HG03066 (cell line): ENCODE results near the gene SSH3.

Source experiments
- ATAC-seq: cut with Tn5 transposase; IDR thresholded peaks from one replicate; pipeline ENCODE4 v1.9.1; 2021; ENCODE audit warnings: low read depth; ENCODE audit not compliant: unreplicated experiment

Gene SSH3

DNA sequence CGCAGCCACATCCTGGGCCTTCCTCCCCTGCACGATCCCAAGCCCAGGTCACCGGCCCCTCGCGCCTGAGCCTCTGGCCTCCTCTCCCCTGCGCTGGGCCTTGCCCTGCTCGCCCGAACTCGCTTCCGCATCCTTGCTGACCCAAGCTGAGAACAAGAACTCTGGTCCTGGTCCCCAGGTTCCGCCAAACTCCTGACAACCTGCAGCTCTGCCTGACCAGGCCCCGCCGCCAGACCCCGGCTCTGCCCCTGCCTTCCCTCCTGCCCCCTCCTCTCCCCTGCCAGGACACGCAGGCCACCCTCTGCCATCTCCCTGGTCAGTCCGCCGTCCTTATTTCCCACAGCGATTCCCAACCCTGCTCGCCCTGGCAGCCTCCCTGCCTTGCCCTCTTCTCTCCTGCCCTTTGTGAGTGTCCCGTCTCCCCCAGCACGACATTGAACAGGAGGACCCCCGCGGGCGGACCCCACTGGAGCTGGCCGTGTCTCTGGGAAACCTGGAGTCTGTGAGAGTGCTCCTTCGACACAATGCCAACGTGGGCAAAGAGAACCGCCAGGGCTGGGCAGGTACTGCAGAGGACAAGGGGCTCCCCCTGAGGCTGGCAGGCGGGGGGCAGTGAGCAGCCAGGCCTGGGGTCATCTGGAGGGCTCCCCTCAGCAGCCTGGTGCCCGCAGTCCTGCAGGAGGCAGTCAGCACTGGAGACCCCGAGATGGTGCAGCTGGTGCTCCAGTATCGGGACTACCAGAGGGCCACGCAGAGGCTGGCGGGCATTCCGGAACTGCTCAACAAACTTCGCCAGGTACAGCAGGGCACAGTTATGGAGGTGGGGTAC is 13.5 kb upstream of the SSH3 start:
- peak; percentile 9 for ATAC-seq

- no peak for ATAC-seq
Observed at GRCh38 chr11:67290801-67291200, 12.5 kb upstream of the SSH3 start.

DNA sequence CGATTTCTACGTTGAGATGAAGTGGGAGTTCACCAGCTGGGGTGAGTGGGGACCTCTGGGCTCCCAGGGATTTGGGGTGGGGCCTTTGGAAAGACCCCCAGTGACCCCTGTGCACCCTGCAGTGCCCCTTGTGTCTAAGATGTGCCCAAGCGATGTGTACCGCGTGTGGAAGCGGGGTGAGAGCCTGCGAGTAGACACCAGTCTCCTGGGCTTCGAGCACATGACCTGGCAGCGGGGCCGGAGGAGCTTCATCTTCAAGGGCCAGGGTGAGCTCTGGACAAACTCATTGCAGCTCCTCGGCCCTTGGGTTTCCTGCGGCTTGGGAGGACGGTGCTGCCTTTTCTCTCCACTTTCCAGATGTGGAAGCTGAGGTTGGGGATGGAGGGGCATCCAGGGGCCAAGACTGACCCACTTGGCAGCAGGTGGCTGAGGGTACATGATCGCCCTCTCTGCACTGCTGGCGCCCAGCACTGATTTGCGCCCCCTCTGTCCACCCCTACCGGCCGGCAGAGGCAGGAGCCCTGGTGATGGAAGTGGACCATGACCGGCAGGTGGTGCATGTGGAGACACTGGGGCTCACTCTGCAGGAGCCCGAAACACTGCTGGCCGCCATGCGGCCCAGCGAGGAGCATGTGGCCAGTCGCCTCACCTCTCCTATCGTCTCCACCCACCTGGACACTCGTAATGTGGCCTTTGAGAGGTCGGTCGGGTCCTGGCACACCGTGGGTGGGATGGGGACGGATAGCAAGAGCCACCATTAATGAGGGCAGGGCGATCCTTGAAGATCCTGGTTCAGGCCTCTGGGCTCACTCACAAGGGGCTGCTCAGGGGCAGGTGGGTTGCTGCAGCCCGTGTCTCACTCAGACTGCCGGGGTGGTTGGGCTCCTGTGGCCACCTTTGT is 11.6 kb upstream of the SSH3 start:
- ATAC-seq = no peak

GRCh38 chr11:67292671-67293070 is 10.7 kb upstream of the SSH3 start:
- ATAC-seq = no peak

DNA sequence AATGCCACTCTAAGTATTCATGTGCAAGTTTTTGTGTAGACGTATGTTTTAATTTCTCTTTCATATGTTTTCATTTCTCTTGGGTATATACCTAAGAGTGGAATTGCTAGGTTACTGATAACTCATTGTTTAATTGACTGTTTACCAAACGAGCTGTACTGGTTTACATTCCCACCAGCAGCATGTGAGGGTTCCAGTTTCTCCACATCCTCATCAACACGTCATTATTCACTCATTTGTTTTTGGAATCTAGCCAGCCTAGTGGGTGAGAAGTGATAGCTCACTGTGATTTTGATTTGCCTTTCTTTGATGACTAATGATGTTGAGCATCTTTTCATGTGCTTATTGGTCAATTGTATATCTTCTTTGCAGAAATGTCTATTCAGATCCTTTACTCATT is 10.2 kb upstream of the SSH3 start:
- no peak for ATAC-seq

- ATAC-seq = no peak
Observed at GRCh38 chr11:67295846-67296245, 7.5 kb upstream of the SSH3 start.

GRCh38 chr11:67298786-67299185 is 4.5 kb upstream of the SSH3 start:
- no peak for ATAC-seq

GRCh38 chr11:67299471-67300191 is 3.7 kb upstream of the SSH3 start:
- ATAC-seq = no peak

DNA sequence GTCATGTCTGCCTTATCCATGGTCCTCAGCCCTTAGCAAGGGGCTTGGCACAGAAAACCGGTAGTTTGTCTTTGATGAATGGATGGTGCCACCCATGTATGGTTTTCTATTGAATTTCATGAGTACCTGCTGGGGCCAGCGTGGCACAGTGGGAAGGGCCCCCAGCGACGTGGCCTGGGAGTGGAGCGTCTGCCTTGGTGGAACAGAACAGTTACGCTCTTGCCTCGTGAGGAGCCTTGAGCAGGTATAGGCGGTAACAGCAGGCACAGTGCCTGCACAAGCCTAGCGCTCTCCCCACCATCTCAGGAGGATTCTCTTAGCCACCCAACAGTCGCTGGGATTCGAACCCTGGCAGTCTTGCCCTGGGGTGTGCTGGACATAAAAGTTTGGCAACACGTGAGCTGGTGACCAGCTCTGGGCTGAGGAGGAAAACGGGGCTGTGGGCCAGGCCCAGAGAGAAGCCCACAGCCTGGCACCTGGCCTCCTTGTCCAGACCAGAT is 3.0 kb upstream of the SSH3 start:
- ATAC-seq = no peak

- ATAC-seq = no peak
Observed at GRCh38 chr11:67300756-67301312, 2.5 kb upstream of the SSH3 start.

DNA sequence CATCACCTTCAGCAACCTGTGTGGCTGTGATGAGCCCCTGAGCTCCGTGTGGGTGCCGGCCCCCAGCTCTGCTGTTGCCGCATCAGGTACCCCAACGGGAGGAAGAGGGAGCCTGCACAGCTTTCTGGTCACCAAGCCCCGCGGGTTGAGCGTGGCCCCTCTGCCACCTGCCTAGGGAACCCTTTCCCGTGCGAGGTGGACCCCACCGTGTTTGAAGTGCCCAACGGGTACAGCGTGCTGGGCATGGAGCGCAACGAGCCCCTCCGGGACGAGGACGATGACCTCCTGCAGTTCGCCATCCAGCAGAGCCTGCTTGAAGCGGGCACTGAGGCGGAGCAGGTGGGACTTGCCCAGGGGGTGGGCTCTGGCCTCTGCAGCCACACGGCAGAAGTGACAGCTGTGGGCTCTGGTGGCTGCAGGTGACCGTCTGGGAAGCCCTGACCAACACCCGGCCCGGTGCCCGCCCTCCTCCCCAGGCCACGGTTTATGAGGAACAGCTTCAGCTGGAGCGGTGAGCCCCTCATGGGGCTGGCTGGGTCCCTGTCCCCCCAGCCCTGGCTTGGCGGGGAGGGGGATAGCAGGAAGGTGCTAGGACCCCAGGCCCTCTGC is 1.9 kb upstream of the SSH3 start:
- no peak for ATAC-seq

- no peak for ATAC-seq
Observed at GRCh38 chr11:67301951-67302516, 1.3 kb upstream of the SSH3 start.

DNA sequence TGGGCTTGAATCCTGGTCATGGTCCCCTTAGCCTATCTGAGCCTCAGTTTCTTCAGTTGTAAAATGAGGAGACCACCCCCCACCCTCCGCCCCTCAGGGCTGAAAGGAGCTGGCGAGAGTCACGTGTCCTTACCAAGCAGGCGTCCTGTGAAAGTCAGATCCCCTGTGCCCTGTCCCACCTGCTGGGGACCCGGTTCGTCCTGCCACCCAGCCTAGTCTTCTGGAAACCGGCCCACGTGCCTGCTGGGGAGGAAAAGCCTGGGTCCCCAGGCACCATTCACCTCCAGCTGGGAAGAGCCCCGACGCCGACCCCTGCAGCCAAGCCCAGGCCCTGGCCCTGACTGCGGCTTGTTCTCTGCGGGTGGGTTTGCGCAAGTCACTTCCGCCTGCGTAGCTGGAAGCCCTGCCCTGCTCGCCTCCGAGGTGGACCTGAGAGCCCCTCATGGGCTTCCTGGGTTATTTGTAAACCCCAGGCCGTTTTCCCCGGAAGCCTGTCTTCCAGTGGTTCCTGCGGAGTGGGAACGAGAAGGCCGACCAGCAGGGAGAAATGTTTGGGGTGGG is 679 bp upstream of the SSH3 start:
- no peak for ATAC-seq

GRCh38 chr11:67303835-67304411 is 593 bp downstream of the SSH3 start:
- ATAC-seq = no peak

DNA sequence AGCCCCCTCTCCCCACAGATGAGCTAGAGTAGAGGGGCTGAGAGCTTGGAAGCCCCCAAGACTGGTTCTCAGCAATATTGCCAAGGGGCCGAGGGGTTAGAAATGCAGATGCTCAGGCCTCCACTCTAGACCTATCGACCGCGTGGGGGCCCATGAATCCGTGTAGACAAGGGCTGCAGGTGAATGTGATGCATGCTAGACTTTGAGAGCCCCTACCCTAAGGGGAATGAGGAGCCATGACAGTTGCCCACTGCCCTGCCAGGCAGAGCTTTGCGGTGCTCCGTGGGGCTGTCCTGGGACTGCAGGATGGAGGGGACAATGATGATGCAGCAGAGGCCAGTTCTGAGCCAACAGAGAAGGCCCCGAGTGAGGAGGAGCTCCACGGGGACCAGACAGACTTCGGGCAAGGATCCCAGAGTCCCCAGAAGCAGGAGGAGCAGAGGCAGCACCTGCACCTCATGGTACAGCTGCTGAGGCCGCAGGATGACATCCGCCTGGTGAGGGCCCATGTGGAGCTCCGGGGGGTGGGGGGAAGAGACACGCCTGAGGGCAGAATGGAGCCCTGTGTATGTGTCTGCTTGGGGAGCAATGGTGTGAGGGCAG is 1.3 kb downstream of the SSH3 start:
- ATAC-seq = no peak

DNA sequence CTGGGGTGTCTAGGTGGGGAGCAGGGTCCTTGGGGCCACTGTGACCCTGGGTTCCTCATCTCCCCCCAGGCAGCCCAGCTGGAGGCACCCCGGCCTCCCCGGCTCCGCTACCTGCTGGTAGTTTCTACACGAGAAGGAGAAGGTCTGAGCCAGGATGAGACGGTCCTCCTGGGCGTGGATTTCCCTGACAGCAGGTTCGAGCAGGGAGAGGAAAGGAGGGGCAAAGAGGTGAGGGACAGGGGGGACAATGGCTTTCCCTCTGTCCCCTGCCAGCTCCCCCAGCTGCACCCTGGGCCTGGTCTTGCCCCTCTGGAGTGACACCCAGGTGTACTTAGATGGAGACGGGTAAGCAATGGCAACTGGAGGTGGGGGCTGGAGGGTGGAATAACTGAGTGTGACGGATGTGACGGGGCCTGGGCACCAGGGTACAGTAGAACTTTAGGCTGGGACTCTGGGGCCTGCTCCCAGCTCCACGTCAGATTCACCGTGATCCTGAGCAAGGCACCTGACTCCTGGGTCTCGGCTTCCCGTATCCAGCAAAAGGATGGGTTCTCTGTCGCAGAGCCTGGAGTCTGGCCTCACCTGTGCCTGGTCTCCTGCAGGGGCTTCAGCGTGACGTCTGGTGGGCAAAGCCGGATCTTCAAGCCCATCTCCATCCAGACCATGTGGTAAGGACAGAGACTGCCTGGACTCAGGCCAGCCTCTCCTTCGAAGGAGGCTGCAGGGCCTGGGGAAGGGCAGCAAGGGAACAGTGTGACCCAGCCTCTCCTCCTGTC is 3.6 kb downstream of the SSH3 start:
- ATAC-seq = no peak

DNA sequence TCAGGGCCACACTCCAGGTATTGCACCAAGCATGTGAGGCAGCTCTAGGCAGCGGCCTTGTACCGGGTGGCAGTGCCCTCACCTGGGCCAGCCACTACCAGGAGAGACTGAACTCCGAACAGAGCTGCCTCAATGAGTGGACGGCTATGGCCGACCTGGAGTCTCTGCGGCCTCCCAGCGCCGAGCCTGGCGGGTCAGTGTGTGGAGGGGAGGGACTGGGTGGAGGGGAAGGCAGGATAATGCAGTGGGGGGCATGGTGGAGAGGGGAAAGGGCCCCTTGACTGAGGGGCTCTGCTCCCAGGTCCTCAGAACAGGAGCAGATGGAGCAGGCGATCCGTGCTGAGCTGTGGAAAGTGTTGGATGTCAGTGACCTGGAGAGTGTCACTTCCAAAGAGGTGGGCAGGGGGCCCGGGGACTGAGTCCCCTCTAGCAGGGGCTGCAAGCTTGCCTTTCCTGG is 4.2 kb downstream of the SSH3 start:
- ATAC-seq = no peak
